ENCODE measurements around the gene TMEM132D. TPM values are rescaled to one million over a fixed set of nuclear protein-coding genes. Genes with fewer than 3 reads are reported as not detected.

Gene TMEM132D
- total RNA-seq, 1 donor from 2014 or later: 15.2 TPM

DNA sequence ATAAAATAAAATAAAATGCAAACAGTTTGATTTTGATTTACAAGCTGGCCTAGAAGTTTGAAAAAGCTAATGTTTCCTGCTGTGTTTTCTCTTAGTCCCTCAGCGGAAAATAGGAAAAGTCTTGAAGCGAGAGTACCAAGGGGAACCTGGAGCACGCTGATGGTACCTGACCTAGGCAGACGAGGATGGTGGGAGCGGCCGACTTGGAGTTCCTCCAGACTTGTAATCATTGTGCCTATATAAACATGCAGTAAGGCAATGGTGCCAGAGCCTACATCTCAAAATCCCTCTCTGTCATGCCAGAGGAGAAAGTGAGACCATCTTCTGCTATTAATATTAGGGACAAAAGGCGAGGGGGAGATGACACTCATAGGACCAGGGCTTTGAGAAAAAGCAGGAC lies 371.7 kb downstream of the TMEM132D start:
- TF ChIP-seq CTCF (IDR thresholded peaks at IDR 0.05): no peak
- Mint-ChIP-seq H3K36me3 (ENCODE audit: unreplicated experiment) (no peaks in the 10 kb centered on the region), H3K9me3 (ENCODE audit: unreplicated experiment) (peaks cover 5% of the 10 kb centered on the region), H3K27ac (ENCODE audit: unreplicated experiment) (no peak overlapping the region), H3K4me3 (ENCODE audit: unreplicated experiment) (no peak overlapping the region), H3K27me3 (ENCODE audit: unreplicated experiment) (no peaks in the 10 kb centered on the region), H3K4me1 (ENCODE audit: unreplicated experiment) (peaks cover 14% of the 10 kb centered on the region)
- no peak for DNase-seq (ENCODE audit: extremely low spot score, unreplicated experiment)

DNA sequence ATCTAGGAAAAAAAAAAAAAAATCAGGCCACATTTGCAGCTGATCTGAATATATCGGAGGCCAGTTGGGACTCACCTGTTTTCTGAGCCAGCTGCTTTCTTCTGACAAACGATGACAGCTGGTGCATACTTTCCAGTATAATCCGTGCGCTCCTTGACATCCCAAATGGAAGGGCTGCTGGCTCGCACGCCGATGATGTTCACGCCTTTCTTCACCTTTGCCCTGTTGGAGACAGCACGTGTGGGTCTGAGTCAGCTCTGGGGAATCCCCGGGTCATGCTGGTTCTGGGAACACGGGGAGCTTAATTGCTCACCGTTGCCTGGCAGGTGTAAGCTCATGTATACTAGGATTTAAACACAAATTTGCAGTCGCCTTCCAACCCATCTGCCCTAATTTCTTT lies 372.8 kb downstream of the TMEM132D start:
- no peak for TF ChIP-seq CTCF (IDR thresholded peaks at IDR 0.05)
- peaks cover 14% of the 10 kb centered on the region for H3K4me1 Mint-ChIP-seq (ENCODE audit: unreplicated experiment)
- H3K9me3 Mint-ChIP-seq (ENCODE audit: unreplicated experiment): peaks cover 5% of the 10 kb centered on the region
- H3K27me3 Mint-ChIP-seq (ENCODE audit: unreplicated experiment): no peaks in the 10 kb centered on the region
- H3K4me3 Mint-ChIP-seq (ENCODE audit: unreplicated experiment): no peak overlapping the region
- no peak overlapping the region for H3K27ac Mint-ChIP-seq (ENCODE audit: unreplicated experiment)
- H3K36me3 Mint-ChIP-seq (ENCODE audit: unreplicated experiment): no peaks in the 10 kb centered on the region
- no peak for DNase-seq (ENCODE audit: extremely low spot score, unreplicated experiment)

- H3K4me3 Mint-ChIP-seq (ENCODE audit: unreplicated experiment): no peak overlapping the region
- no peak for TF ChIP-seq CTCF (IDR thresholded peaks at IDR 0.05)
- peaks cover 5% of the 10 kb centered on the region for H3K9me3 Mint-ChIP-seq (ENCODE audit: unreplicated experiment)
- DNase-seq (ENCODE audit: extremely low spot score, unreplicated experiment): no peak
- no peaks in the 10 kb centered on the region for H3K27me3 Mint-ChIP-seq (ENCODE audit: unreplicated experiment)
- H3K27ac Mint-ChIP-seq (ENCODE audit: unreplicated experiment): no peak overlapping the region
- H3K36me3 Mint-ChIP-seq (ENCODE audit: unreplicated experiment): no peaks in the 10 kb centered on the region
- peaks cover 13% of the 10 kb centered on the region for H3K4me1 Mint-ChIP-seq (ENCODE audit: unreplicated experiment)
Observed at GRCh38 chr12:129530517-129530916, 373.3 kb downstream of the TMEM132D start.

- Mint-ChIP-seq H3K27me3 (ENCODE audit: unreplicated experiment) (no peaks in the 10 kb centered on the region), H3K27ac (ENCODE audit: unreplicated experiment) (no peak overlapping the region), H3K36me3 (ENCODE audit: unreplicated experiment) (no peaks in the 10 kb centered on the region), H3K9me3 (ENCODE audit: unreplicated experiment) (peaks cover 5% of the 10 kb centered on the region), H3K4me1 (ENCODE audit: unreplicated experiment) (peaks cover 12% of the 10 kb centered on the region), H3K4me3 (ENCODE audit: unreplicated experiment) (no peak overlapping the region)
- no peak for TF ChIP-seq CTCF (IDR thresholded peaks at IDR 0.05)
- DNase-seq (ENCODE audit: extremely low spot score, unreplicated experiment): no peak
Observed at GRCh38 chr12:129527506-129527905, 376.3 kb downstream of the TMEM132D start.

- no peak for DNase-seq (ENCODE audit: extremely low spot score, unreplicated experiment)
- H3K4me1 Mint-ChIP-seq (ENCODE audit: unreplicated experiment): peaks cover 6% of the 10 kb centered on the region
- peaks cover 5% of the 10 kb centered on the region for H3K9me3 Mint-ChIP-seq (ENCODE audit: unreplicated experiment)
- no peaks in the 10 kb centered on the region for H3K36me3 Mint-ChIP-seq (ENCODE audit: unreplicated experiment)
- H3K27ac Mint-ChIP-seq (ENCODE audit: unreplicated experiment): no peak overlapping the region
- no peak for TF ChIP-seq CTCF (IDR thresholded peaks at IDR 0.05)
- H3K27me3 Mint-ChIP-seq (ENCODE audit: unreplicated experiment): no peaks in the 10 kb centered on the region
- no peak overlapping the region for H3K4me3 Mint-ChIP-seq (ENCODE audit: unreplicated experiment)
Observed at GRCh38 chr12:129523621-129524020, 380.2 kb downstream of the TMEM132D start.
